IMR-90 (cell line): ENCODE measurements around the gene GTF2F1.

Source experiments
- BHLHE40 ChIP-seq: fragments of 150-350 bp; IDR thresholded peaks from 2 replicates; pipeline ENCODE4 v1.6.1; 2016; ENCODE audit warnings: mild to moderate bottlenecking, low read depth, low read length
- CEBPB ChIP-seq: IDR thresholded peaks from 2 replicates; pipeline ENCODE4 v1.6.1; 2012; ENCODE audit warnings: low read depth, low read length, improper control_type of control experiment
- CTCF ChIP-seq: conservative IDR thresholded peaks from 2 replicates; pipeline ENCODE4 v1.5.1; 2012; ENCODE audit warnings: mild to moderate bottlenecking, low read depth, low read length, improper control_type of control experiment
- FOS ChIP-seq: fragments of 150-350 bp; IDR thresholded peaks from 2 replicates; pipeline ENCODE4 v1.6.1; 2016; ENCODE audit warnings: low read depth, low read length
- MAFK ChIP-seq: IDR thresholded peaks from 2 replicates; pipeline ENCODE4 v1.6.1; 2012; ENCODE audit warnings: low read depth, low read length, improper control_type of control experiment
- MAZ ChIP-seq: IDR thresholded peaks from 2 replicates; pipeline ENCODE4 v1.6.1; 2012; ENCODE audit warnings: low read depth, mild to moderate bottlenecking, low read length, improper control_type of control experiment, moderate library complexity, borderline replicate concordance
- MXI1 ChIP-seq: IDR thresholded peaks from 2 replicates; pipeline ENCODE4 v1.6.1; 2012; ENCODE audit warnings: low read depth, mild to moderate bottlenecking, low read length, moderate library complexity, borderline replicate concordance
- POLR2A ChIP-seq: IDR thresholded peaks from 2 replicates; pipeline ENCODE4 v1.6.1; 2012; ENCODE audit warnings: mild to moderate bottlenecking, low read depth, low read length
- RAD21 ChIP-seq: IDR thresholded peaks from 2 replicates; pipeline ENCODE4 v1.6.1; 2012; ENCODE audit warnings: low read length, improper control_type of control experiment
- RFX5 ChIP-seq: IDR thresholded peaks from 2 replicates; pipeline ENCODE4 v1.8.0; 2012; ENCODE audit warnings: low read depth, mild to moderate bottlenecking, low read length, moderate library complexity
- SMC3 ChIP-seq: fragments of 150-350 bp; IDR thresholded peaks from 2 replicates; pipeline ENCODE4 v1.6.1; 2016; ENCODE audit warnings: low read depth, mild to moderate bottlenecking, antibody characterized with exemption, low read length, moderate library complexity

DNA sequence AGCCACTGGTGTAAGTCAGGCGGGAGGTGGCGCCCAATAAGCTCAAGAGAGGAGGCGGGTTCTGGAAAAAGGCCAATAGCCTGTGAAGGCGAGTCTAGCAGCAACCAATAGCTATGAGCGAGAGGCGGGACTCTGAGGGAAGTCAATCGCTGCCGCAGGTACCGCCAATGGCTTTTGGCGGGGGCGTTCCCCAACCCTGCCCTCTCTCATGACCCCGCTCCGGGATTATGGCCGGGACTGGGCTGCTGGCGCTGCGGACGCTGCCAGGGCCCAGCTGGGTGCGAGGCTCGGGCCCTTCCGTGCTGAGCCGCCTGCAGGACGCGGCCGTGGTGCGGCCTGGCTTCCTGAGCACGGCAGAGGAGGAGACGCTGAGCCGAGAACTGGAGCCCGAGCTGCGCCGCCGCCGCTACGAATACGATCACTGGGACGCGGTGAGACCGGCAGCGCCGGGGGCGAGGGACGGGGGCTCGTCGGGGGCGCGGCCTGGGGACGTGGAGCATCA is 20.3 kb downstream of the GTF2F1 start, which contains the start of gene ALKBH7:
- TF ChIP-seq MAFK, result no peak
- peak; percentile 67; the same call in 1 of the 2 replicates for TF ChIP-seq POLR2A
- TF ChIP-seq CTCF, result no peak
- TF ChIP-seq RAD21, result no peak
- TF ChIP-seq SMC3, result no peak
- TF ChIP-seq MAZ, result peak; percentile 78; the same call in 1 of the 2 replicates
- TF ChIP-seq CEBPB, result no peak
- TF ChIP-seq RFX5, result no peak
- TF ChIP-seq MXI1, result peak; percentile 64; the same call in 1 of the 2 replicates
- TF ChIP-seq FOS, result peak; percentile 96
- no peak for TF ChIP-seq BHLHE40
